H1 (cell line): Measurements from ENCODE around the gene UGGT1. TPM values are rescaled to one million over a fixed set of nuclear protein-coding genes. Genes with fewer than 3 reads are reported as not detected.

Experiments used
- CTCF ChIA-PET: fragments of 300-600 bp; sonication (Branson Sonifier 250); formaldehyde crosslinking; loops from one replicate; lab custom pipeline; 2021; ENCODE audit not compliant: partially characterized antibody; lab: Charles Lee
- POLR2A ChIA-PET: fragments of 300-600 bp; sonication (Branson Sonifier 250); formaldehyde crosslinking; loops from one replicate; lab custom pipeline; 2021; ENCODE audit warnings: inconsistent platforms; ENCODE audit not compliant: partially characterized antibody; lab: Charles Lee
- DNase-seq, 2 experiments: peaks; one replicate each; pipeline versions ENCODE4 v3.0.0 to v3.0.0-alpha.2; 2010 to 2022; ENCODE audit warnings: low spot score in 2 of 2, low read depth in 1 of 2, mixed read lengths in 1 of 2
- FAIRE-seq: peaks from 2 replicates; lab custom pipeline; 2011; peaks lifted over from hg19 to GRCh38; lab: Jason Lieb, UNC
- H2AFZ ChIP-seq: 2 replicates; pipeline ENCODE4 v1.8.1; 2012; ENCODE audit warnings: low read length, inconsistent platforms
- H2AK5ac ChIP-seq: 2 replicates; pipeline ENCODE4 v1.6.1; 2013; ENCODE audit warnings: low read depth, low read length
- H2BK120ac ChIP-seq: replicated peaks from 2 replicates; pipeline ENCODE3; 2013; ENCODE audit warnings: low read depth, low read length, inconsistent platforms
- H2BK12ac ChIP-seq: 2 replicates; pipeline ENCODE4 v1.6.1; 2013; ENCODE audit warnings: low read depth, low read length
- H2BK15ac ChIP-seq: 2 replicates; pipeline ENCODE4 v1.6.1; 2013; ENCODE audit warnings: low read length
- H2BK20ac ChIP-seq: 2 replicates; pipeline ENCODE4 v1.6.1; 2013; ENCODE audit warnings: low read length
- H2BK5ac ChIP-seq: 2 replicates; pipeline ENCODE4 v1.6.1; 2013; ENCODE audit warnings: low read depth, low read length
- H3K14ac ChIP-seq: 2 replicates; pipeline ENCODE4 v1.6.1; 2013; ENCODE audit warnings: inconsistent platforms; ENCODE audit not compliant: insufficient read length
- H3K18ac ChIP-seq: 2 replicates; pipeline ENCODE4 v1.6.1; 2013; ENCODE audit warnings: low read length; ENCODE audit errors: extremely low read depth
- H3K23ac ChIP-seq: 2 replicates; pipeline ENCODE4 v1.6.1; 2013; ENCODE audit warnings: inconsistent platforms; ENCODE audit not compliant: insufficient read length
- H3K23me2 ChIP-seq: 2 replicates; pipeline ENCODE4 v1.6.1; 2013; ENCODE audit warnings: low read depth, low read length
- H3K27ac ChIP-seq: 2 replicates; pipeline ENCODE4 v1.6.1; 2011; ENCODE audit warnings: low read depth, low read length, inconsistent platforms
- H3K27me3 ChIP-seq, 4 experiments: replicated peaks in 1 of 4; 1 replicate in 1 of 4; 2 replicates in 3 of 4; pipeline versions ENCODE4 v1.6.1 to v1.8.1; 2011 to 2013; ENCODE audit warnings: low read length in 3 of 4, mild to moderate bottlenecking in 3 of 4, inconsistent platforms in 2 of 4, mixed read lengths in 2 of 4, moderate library complexity in 1 of 4; ENCODE audit not compliant: control insufficient read depth in 3 of 4, insufficient read depth in 3 of 4; ENCODE audit errors: extremely low read depth in 1 of 4
- H3K36me3 ChIP-seq, 4 experiments: 2 replicates each; pipeline versions ENCODE4 v1.6.1 to v1.8.1; 2011 to 2013; ENCODE audit warnings: mild to moderate bottlenecking in 4 of 4, low read length in 3 of 4, moderate library complexity in 2 of 4, control low read depth in 1 of 4, inconsistent platforms in 1 of 4; ENCODE audit not compliant: insufficient read depth in 4 of 4, control insufficient read depth in 2 of 4
- H3K4ac ChIP-seq: replicated peaks from 2 replicates; pipeline ENCODE3; 2013; ENCODE audit warnings: low read length, low read depth, mixed read lengths, inconsistent platforms; ENCODE audit not compliant: insufficient read length
- H3K4me1 ChIP-seq, 4 experiments: replicated peaks in 1 of 4; 1 replicate in 1 of 4; 2 replicates in 3 of 4; pipeline versions ENCODE4 v1.6.1 to v1.8.1; 2011 to 2013; ENCODE audit warnings: low read length in 3 of 4, inconsistent platforms in 2 of 4, mixed read lengths in 1 of 4; ENCODE audit not compliant: insufficient read depth in 4 of 4, control insufficient read depth in 3 of 4
- H3K4me2 ChIP-seq, 2 experiments: 2 replicates each; pipeline versions ENCODE4 v1.6.1 to v1.8.1; 2011 to 2013; ENCODE audit warnings: low read depth in 2 of 2, low read length in 2 of 2, control low read depth in 1 of 2, inconsistent platforms in 1 of 2, mild to moderate bottlenecking in 1 of 2; ENCODE audit not compliant: insufficient read depth in 1 of 2
- H3K4me3 ChIP-seq, 4 experiments: fragments of 200-600, 300-600 bp in 1 of 4; sonication (generic), shearing (Covaris generic), sonication (Bioruptor Twin) in 1 of 4; 2 replicates each; pipeline versions ENCODE4 v1.5.1 to v1.8.1; 2011 to 2016; ENCODE audit warnings: low read length in 4 of 4, low read depth in 3 of 4, control low read depth in 2 of 4, inconsistent platforms in 2 of 4, mild to moderate bottlenecking in 2 of 4, mixed read lengths in 1 of 4, moderate library complexity in 1 of 4; ENCODE audit not compliant: insufficient read depth in 2 of 4; ENCODE audit errors: extremely low read depth in 1 of 4
- H3K56ac ChIP-seq: replicated peaks from 2 replicates; pipeline ENCODE3; 2013; ENCODE audit warnings: low read depth, mild to moderate bottlenecking, mixed read lengths, low read length, inconsistent platforms; ENCODE audit not compliant: insufficient read length
- H3K79me1 ChIP-seq: 2 replicates; pipeline ENCODE4 v1.6.1; 2013; ENCODE audit warnings: low read depth, low read length, control low read depth
- H3K79me2 ChIP-seq, 2 experiments: 2 replicates each; pipeline versions ENCODE4 v1.6.1 to v1.8.1; 2012 to 2013; ENCODE audit warnings: low read length in 2 of 2, mild to moderate bottlenecking in 2 of 2, inconsistent platforms in 1 of 2; ENCODE audit not compliant: insufficient read depth in 2 of 2, control insufficient read depth in 1 of 2
- H3K9ac ChIP-seq, 4 experiments: replicated peaks in 1 of 4; 1 replicate in 1 of 4; 2 replicates in 3 of 4; pipeline versions ENCODE4 v1.6.1 to v1.8.1; 2011 to 2013; ENCODE audit warnings: low read depth in 3 of 4, low read length in 3 of 4, control low read depth in 2 of 4, mild to moderate bottlenecking in 2 of 4, moderate library complexity in 2 of 4, inconsistent platforms in 1 of 4; ENCODE audit errors: extremely low read depth in 1 of 4
- H3K9me3 ChIP-seq, 2 experiments: 2 replicates each; pipeline versions ENCODE4 v1.6.1 to v1.8.1; 2012 to 2013; ENCODE audit warnings: mild to moderate bottlenecking in 2 of 2, moderate library complexity in 2 of 2, control low read depth in 1 of 2, inconsistent platforms in 1 of 2, low read depth in 1 of 2, low read length in 1 of 2, mixed read lengths in 1 of 2; ENCODE audit not compliant: insufficient read depth in 2 of 2
- H4K20me1 ChIP-seq, 2 experiments: replicated peaks in 1 of 2; 2 replicates each; pipeline versions ENCODE3 to v1.8.1; 2011 to 2013; ENCODE audit warnings: inconsistent platforms in 2 of 2, low read length in 2 of 2, mild to moderate bottlenecking in 1 of 2; ENCODE audit not compliant: insufficient read depth in 2 of 2, control insufficient read depth in 1 of 2
- H4K5ac ChIP-seq: 2 replicates; pipeline ENCODE4 v1.6.1; 2013; ENCODE audit warnings: low read length, low read depth, mixed read lengths, inconsistent platforms; ENCODE audit not compliant: insufficient read length
- H4K8ac ChIP-seq: 2 replicates; pipeline ENCODE4 v1.8.0; 2013; ENCODE audit warnings: mild to moderate bottlenecking, moderate library complexity, low read length, inconsistent platforms; ENCODE audit not compliant: insufficient read depth; ENCODE audit errors: extremely low read depth
- H4K91ac ChIP-seq: replicated peaks from 2 replicates; pipeline ENCODE3; 2013; ENCODE audit warnings: low read length, mixed read lengths, inconsistent platforms; ENCODE audit not compliant: insufficient read length
- CHD2 ChIP-seq: IDR thresholded peaks from 2 replicates; pipeline ENCODE4 v1.6.1; 2012; ENCODE audit warnings: low read length, improper control_type of control experiment
- CREB1 ChIP-seq: IDR thresholded peaks from 2 replicates; pipeline ENCODE4 v1.6.1; 2012; ENCODE audit warnings: inconsistent platforms
- EGR1 ChIP-seq: IDR thresholded peaks from 2 replicates; pipeline ENCODE4 v1.6.1; 2011; ENCODE audit warnings: low read depth, low read length, borderline replicate concordance
- FOSL1 ChIP-seq: IDR thresholded peaks from 2 replicates; pipeline ENCODE4 v1.6.1; 2011; ENCODE audit warnings: mild to moderate bottlenecking, low read depth, low read length, moderate library complexity; ENCODE audit not compliant: insufficient read depth
- NANOG ChIP-seq: IDR thresholded peaks from 2 replicates; pipeline ENCODE4 v1.6.1; 2011; ENCODE audit warnings: low read length, low read depth, mild to moderate bottlenecking, inconsistent platforms; ENCODE audit not compliant: insufficient read depth, poor library complexity, severe bottlenecking
- PHF8 ChIP-seq: fragments of 200-600 bp; sonication (generic); conservative IDR thresholded peaks from 2 replicates; pipeline ENCODE4 v1.7.1; 2012; ENCODE audit warnings: low read depth, mild to moderate bottlenecking, inconsistent platforms, low read length, moderate library complexity
- SRF ChIP-seq: IDR thresholded peaks from 2 replicates; pipeline ENCODE4 v1.6.1; 2011; ENCODE audit warnings: mild to moderate bottlenecking, low read depth, low read length, moderate library complexity
- TCF12 ChIP-seq: IDR thresholded peaks from 2 replicates; pipeline ENCODE4 v1.6.1; 2011; ENCODE audit warnings: low read depth, mild to moderate bottlenecking, low read length
- USF2 ChIP-seq: IDR thresholded peaks from 2 replicates; pipeline ENCODE4 v1.6.1; 2011; ENCODE audit warnings: low read length, improper control_type of control experiment
- WGBS, 2 experiments: shearing (Covaris generic) in 1 of 2; methylation state at CpG; one replicate each; pipeline versions ENCODE4 v1.1.6 to v1.1.7; 2013 to 2015; ENCODE audit warnings: low lambda C conversion rate in 2 of 2, mixed read lengths in 2 of 2, inconsistent platforms in 1 of 2, low coverage in 1 of 2, missing lambda C conversion rate in 1 of 2; ENCODE audit not compliant: insufficient replicate concordance in 2 of 2, insufficient coverage in 1 of 2, insufficient read length in 1 of 2; ENCODE audit errors: extremely low coverage in 1 of 2, missing lambda C conversion rate in 1 of 2; 5-methylcytosine and 5-hydroxymethylcytosine counted together
- polyA plus RNA-seq, 7 experiments: library from polyadenylated mRNA; depleted of rRNA in 3 of 7; stranded (reverse) in 5 of 7; unstranded in 2 of 7; fragments of >200 nt in 5 of 7; fragments of 200-250 nt in 2 of 7; gene quantifications; 1 replicate in 5 of 7; 2 replicates in 1 of 7; 4 replicates in 1 of 7; pipeline versions ENCODE4 v1.2.1 to v1.2.3, GENCODE V29; 2011 to 2013; ENCODE audit warnings: missing spikeins in 2 of 7, mixed read lengths in 2 of 7
- total RNA-seq: library from RNA; stranded (reverse); fragmentation: NEBNext Ultra II Directional; extraction: Animal tissue kit (Norgen Biotek cat#: 25700); gene quantifications from 2 replicates; pipeline ENCODE4 v1.2.1, GENCODE V29; 2021
- TF ChIP-seq, protein P1 (sequence below): IDR thresholded peaks from 2 replicates; pipeline ENCODE4 v1.6.1; 2011; ENCODE audit warnings: low read depth, mild to moderate bottlenecking, low read length; ENCODE audit not compliant: insufficient read depth

UGGT1 gene
- total and polyA plus RNA-seq, 2 of the 8 experiments (the other 6 are each of a cell fraction or from before 2014, with no cell fraction given), result 14.9 to 57.3 TPM

- Histone ChIP-seq H3K4ac (no peak overlapping the region), H3K36me3 (peaks cover 25 to 61% (median 41%) of the 10 kb centered on the region in 4 experiments), H3K23ac (no peak overlapping the region), H3K4me2 (no peak overlapping the region), H2BK120ac (no peak overlapping the region), H3K18ac (no peak overlapping the region), H3K9ac (no peak overlapping the region), H2BK12ac (no peak overlapping the region), H3K56ac (no peak overlapping the region), H2BK5ac (no peak overlapping the region), H3K79me1 (no peaks in the 10 kb centered on the region), H4K91ac (no peak overlapping the region), H3K79me2 (no peaks in the 10 kb centered on the region), H4K5ac (no peak overlapping the region), H3K14ac (no peak overlapping the region), H3K27ac (no peak overlapping the region), H2AK5ac (no peak overlapping the region), H2BK15ac (no peak overlapping the region), H3K4me3 (no peak overlapping the region), H3K9me3 (0 out of 4 replicates have a peak, but pooled peaks cover 0 to 2% of the 10 kb centered on the region in 2 experiments), H2BK20ac (no peak overlapping the region), H4K8ac (no peak overlapping the region), H2AFZ (no peak overlapping the region), H3K23me2 (no peaks in the 10 kb centered on the region), H3K27me3 (no peaks in the 10 kb centered on the region), H4K20me1 (peaks cover 0 to 3% of the 10 kb centered on the region in 2 experiments), H3K4me1 (no peaks in the 10 kb centered on the region)
- DNase-seq (no peak), FAIRE-seq (no peak)
- ChIA-PET POLR2A (no interaction called here), CTCF (interaction anchor here (1.3 kb wide), 1 partner anchor 12 kb away, joined by 3 read pairs; no protein-coding TSS in a partner anchor)
- WGBS, 2 experiments, result 89% methylated on average over 3 of the region's 3 CpGs; no CpG with 5 or more reads in 1 of the 2 experiments
- TF ChIP-seq CREB1 (no peak), NANOG (no peak), USF2 (no peak), EGR1 (no peak), SRF (no peak), TCF12 (no peak), PHF8 (no peak), FOSL1 (no peak), CHD2 (no peak)
- TF ChIP-seq, protein P1, sequence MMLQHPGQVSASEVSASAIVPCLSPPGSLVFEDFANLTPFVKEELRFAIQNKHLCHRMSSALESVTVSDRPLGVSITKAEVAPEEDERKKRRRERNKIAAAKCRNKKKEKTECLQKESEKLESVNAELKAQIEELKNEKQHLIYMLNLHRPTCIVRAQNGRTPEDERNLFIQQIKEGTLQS, result no peak
Measured at GRCh38 chr2:128137094-128137616, 46.2 kb downstream of the UGGT1 start.
